Stomach (tissue), 4 donors: ENCODE measurements around the gene DDT.

Source experiments
- CTCF ChIP-seq, 7 experiments: fragments of 450-650 bp in 4 of 7; fragments of 200-600 bp in 3 of 7; sonication (generic) in 3 of 7; IDR thresholded peaks; one replicate each; pipeline ENCODE4 v1.5.1; 2016 to 2019; ENCODE audit warnings: antibody characterized with exemption in 7 of 7, control low read depth in 2 of 7, mild to moderate bottlenecking in 1 of 7
- EP300 ChIP-seq: sonication (generic); formaldehyde crosslinking; IDR thresholded peaks from one replicate; pipeline ENCODE4 v1.6.1; 2017; ENCODE audit warnings: antibody characterized with exemption
- POLR2A ChIP-seq, 4 donors: fragments of 450-650 bp; IDR thresholded peaks; one replicate each; pipeline ENCODE4 v1.6.1; 2016; ENCODE audit warnings: antibody characterized with exemption in 4 of 4, control low read depth in 2 of 4, mild to moderate bottlenecking in 1 of 4, moderate library complexity in 1 of 4
- POLR2AphosphoS5 ChIP-seq, 3 donors: sonication (generic); formaldehyde crosslinking; IDR thresholded peaks; one replicate each; pipeline ENCODE4 v1.6.1; 2016; ENCODE audit warnings: antibody characterized with exemption in 3 of 3

- TF ChIP-seq CTCF (IDR thresholded peaks at IDR 0.05), result no peak
- no peak for TF ChIP-seq POLR2AphosphoS5 (IDR thresholded peaks at IDR 0.05)
- TF ChIP-seq EP300, result no peak
- TF ChIP-seq POLR2A (IDR thresholded peaks at IDR 0.05), result no peak
Observed at GRCh38 chr22:24001314-24001713, 27.1 kb upstream of the DDT start.
